Suprapubic skin (tissue), 4 donors: ENCODE results near the gene EGFR.

Source experiments
- CTCF ChIP-seq, 2 donors: fragments of 200-600 bp in 1 of 2; fragments of 450-650 bp in 1 of 2; sonication (generic) in 1 of 2; IDR thresholded peaks; one replicate each; pipeline ENCODE4 v1.5.1; 2016 to 2019; ENCODE audit warnings: antibody characterized with exemption in 2 of 2, mild to moderate bottlenecking in 1 of 2, moderate library complexity in 1 of 2
- EP300 ChIP-seq: sonication (generic); formaldehyde crosslinking; IDR thresholded peaks from one replicate; pipeline ENCODE4 v1.6.1; 2017; ENCODE audit warnings: antibody characterized with exemption
- POLR2A ChIP-seq, 2 donors: fragments of 450-650 bp; IDR thresholded peaks; one replicate each; pipeline ENCODE4 v1.6.1; 2017; ENCODE audit warnings: antibody characterized with exemption in 2 of 2, mild to moderate bottlenecking in 2 of 2, moderate library complexity in 2 of 2
- POLR2AphosphoS5 ChIP-seq, 3 donors: sonication (generic); formaldehyde crosslinking; IDR thresholded peaks; one replicate each; pipeline ENCODE4 v1.6.1; 2017; ENCODE audit warnings: antibody characterized with exemption in 3 of 3

DNA sequence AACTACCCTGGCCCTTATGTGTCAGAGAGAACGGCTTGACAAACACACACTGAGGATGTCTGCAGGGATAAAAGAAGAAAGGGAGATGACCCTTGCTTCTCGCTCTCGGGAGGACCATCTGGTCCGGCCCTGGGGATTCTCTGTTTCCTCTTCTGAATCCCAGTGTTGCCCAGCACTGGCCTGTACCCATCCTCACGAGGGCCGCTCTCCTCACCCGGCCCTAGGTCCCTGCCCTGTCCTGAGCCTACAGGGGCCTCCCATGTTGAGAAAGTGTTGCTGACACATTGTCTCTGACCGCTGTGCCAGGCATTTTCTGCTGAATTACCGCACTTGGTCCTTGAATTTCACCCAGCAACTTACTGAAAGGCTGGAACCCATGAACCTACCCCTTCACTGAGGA is 174.4 kb downstream of the EGFR start:
- TF ChIP-seq CTCF (IDR thresholded peaks at IDR 0.05) (no peak), POLR2A (IDR thresholded peaks at IDR 0.05) (no peak), EP300 (no peak), POLR2AphosphoS5 (IDR thresholded peaks at IDR 0.05) (no peak)
